GM18861 (cell line): ENCODE results near the gene ALDH3A2.

ENCODE experiments used
- ATAC-seq: cut with Tn5 transposase; IDR thresholded peaks from one replicate; pipeline ENCODE4 v1.9.1; 2021; ENCODE audit not compliant: unreplicated experiment

ALDH3A2 gene

DNA sequence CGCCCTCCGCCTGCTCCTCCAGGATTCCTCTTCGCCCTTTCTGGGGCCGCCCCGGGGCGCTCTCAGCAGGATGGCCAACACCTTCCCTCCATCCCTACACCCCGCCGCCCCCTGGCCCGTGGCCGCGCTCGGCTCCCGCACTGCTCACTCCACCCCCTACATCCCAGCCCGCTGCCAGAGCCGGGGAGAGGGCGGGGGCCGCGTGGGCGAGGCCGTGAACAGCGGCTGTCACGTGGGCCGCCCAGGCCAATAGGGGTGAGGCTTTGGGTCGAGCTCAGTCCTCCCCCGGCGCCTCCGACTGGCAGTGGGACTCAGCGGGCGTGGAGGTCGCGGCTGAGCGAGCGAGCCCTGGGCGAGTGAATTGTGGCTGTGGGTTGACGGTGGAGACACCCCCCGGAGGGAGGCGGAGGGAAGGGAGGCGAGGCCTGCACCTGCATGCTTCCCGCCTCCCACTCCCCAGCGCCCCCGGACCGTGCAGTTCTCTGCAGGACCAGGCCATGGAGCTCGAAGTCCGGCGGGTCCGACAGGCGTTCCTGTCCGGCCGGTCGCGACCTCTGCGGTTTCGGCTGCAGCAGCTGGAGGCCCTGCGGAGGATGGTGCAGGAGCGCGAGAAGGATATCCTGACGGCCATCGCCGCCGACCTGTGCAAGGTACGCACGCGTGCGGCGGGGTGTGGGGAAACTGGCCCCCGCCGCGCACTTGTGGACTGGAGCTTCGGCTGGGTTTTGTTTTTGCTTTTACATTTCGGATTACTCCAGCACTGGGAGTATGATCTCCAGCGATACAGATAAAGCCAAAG is at the start of gene ALDH3A2:
Gene ALDH3A2 (plus strand): TSS at position 277 of the 799 bp plus-strand sequence. CDS start 221 bp downstream, at position 498.
- ATAC-seq: peak; percentile 82

GRCh38 chr17:19610311-19610710 is 38.2 kb upstream of the ALDH3A2 start:
- ATAC-seq: no peak

DNA sequence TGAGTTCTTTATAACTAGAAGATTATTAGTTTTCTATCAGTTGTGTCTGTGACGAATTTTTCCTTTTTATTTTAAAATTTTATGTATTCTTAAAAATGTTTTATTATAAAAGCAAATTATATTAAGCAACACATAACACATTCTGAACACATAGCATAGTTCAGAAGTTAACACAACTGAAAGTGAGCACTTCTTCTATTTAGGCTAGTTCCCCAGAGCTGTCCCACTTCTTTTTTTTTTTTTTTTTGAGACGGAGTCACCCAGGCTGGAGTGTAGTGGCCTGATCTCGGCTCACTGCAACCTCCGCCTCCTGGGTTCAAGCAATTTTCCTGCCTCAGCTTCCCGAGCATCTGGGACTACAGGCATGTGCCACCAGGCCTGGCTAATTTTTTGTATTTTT is 37.7 kb upstream of the ALDH3A2 start:
- ATAC-seq: no peak

- ATAC-seq: no peak
Measured at GRCh38 chr17:19613979-19614378, 34.6 kb upstream of the ALDH3A2 start.

GRCh38 chr17:19614900-19615299 is 33.7 kb upstream of the ALDH3A2 start:
- no peak for ATAC-seq

- no peak for ATAC-seq
Measured at GRCh38 chr17:19618015-19618414, 30.5 kb upstream of the ALDH3A2 start.

- no peak for ATAC-seq
Measured at GRCh38 chr17:19619705-19620325, 28.7 kb upstream of the ALDH3A2 start.

GRCh38 chr17:19621697-19622096 is 26.9 kb upstream of the ALDH3A2 start:
- no peak for ATAC-seq

GRCh38 chr17:19626079-19626478 is 22.5 kb upstream of the ALDH3A2 start:
- no peak for ATAC-seq

DNA sequence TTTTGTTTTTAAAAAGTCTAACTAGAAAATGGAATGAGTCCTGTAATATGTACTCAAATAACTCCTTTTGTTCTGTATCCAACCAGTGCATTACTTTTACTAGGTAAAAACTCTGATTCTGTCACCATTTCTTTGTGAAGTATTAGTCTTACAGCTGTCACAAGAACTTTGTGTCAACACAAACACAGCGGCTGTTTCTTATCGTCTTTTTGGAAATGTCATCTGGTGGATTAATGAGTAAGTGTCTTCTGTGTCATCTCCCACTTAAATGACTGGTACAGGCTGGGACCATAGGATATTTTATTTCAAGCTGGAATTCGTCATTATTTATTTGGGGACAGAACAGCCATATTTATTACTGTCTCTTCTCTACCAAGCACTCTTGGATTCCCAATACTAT is 19.1 kb upstream of the ALDH3A2 start:
- no peak for ATAC-seq

DNA sequence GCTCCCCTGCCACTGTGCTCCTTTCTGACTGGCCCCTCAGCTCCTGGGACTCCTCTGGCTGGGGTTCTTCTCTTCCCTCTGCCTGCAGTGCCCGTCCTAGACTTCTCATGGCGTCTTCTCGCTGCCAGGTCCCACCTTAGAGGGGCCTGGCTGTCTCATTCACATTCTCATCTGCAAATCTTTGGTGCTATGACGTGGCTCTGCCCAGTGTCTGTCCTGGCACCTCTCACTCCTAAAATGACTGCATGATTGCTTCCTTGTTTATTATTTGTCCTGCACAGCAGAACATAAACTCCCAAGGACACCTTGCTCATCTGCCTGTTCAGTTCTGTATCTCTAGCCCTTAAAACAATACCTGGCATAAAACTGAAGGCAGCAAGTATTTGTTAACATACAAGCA is 18.5 kb upstream of the ALDH3A2 start:
- ATAC-seq: no peak

GRCh38 chr17:19630661-19631060 is 17.9 kb upstream of the ALDH3A2 start:
- no peak for ATAC-seq

GRCh38 chr17:19631905-19632304 is 16.6 kb upstream of the ALDH3A2 start:
- no peak for ATAC-seq

DNA sequence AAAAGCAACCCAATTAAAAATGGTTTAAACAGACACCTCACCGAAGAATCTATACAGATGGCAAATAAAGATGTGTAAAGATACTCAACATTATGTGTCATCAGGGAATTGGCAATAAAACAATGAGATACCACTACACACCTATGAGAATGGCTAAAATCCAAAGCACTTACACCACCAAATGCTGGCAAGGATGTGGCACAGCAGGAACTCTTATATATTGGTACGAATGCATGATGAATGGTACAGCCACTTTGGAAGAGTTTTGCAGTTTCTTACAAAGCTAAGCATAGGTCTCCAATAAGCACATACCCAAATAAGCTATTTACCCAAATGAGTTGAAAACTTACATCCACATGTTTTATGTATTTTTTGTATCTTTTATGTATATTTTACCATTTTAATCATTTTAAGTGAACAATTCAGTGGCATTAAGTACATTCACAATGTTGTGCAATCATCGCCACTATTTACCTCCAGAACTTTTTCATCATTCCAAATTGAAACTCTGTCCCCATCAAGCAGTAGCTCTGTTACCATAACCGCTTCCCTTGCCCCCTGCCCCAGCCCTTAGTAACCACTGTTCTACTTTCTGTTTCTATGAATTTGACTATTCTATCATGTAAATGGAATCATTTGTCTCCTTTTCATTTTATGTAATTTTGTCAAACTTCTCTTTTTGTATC is 6.7 kb upstream of the ALDH3A2 start:
- ATAC-seq: no peak

- no peak for ATAC-seq
Measured at GRCh38 chr17:19642373-19642893, 6.1 kb upstream of the ALDH3A2 start.

DNA sequence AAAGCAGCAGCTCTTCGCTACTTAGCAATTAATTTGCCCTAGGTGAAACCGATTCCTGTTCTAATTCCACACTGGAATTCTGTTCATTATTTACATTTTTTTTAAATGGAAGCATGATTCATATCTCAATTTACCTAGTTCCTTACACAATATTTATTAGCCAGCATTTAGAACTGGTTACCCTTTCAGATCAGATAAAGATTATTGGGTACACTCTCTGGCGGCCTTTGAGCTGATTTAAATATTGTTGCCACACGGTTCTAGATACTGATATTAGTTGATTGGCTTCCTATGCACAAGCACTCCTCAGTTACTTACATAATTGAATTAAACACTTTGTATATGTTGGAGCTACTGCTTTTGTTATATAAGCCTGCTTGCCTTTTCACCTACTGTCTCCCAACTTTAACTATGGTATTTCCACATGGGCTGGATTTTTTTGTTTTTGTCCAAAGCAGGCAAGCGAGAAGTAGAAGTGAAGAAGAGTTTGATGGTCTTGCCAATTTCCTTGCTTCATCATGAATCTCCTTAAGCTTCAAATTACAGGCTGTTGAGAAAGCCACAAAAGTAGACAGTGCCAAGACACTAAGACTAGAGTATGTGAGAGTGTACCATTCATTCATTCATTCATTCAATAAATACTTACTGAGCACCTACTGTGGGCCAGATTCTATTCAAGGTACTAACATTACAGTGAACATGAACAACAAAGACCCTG is 3.9 kb upstream of the ALDH3A2 start:
- ATAC-seq: no peak

DNA sequence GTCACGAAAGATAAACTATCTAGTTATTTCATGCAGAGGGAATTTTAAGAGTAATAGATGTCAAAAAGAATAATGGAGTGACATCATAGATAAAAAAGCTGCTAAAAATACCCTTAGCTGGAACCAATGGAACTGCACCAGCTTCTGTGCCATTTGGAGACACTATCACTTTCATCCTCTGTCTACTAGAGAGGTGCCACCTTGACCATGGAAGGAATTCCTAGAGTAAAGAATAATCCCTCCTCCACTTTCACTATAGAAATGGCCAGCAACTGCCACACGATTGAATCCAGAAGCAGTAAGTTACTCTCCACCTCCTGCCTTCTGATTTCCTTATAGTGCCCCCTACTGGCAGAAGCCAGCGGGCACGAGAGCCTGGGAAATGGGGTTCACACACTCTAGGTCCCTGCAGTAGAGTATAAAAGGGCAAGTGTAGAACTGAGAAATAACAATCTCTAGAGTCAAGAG is 2.8 kb upstream of the ALDH3A2 start:
- ATAC-seq: no peak

DNA sequence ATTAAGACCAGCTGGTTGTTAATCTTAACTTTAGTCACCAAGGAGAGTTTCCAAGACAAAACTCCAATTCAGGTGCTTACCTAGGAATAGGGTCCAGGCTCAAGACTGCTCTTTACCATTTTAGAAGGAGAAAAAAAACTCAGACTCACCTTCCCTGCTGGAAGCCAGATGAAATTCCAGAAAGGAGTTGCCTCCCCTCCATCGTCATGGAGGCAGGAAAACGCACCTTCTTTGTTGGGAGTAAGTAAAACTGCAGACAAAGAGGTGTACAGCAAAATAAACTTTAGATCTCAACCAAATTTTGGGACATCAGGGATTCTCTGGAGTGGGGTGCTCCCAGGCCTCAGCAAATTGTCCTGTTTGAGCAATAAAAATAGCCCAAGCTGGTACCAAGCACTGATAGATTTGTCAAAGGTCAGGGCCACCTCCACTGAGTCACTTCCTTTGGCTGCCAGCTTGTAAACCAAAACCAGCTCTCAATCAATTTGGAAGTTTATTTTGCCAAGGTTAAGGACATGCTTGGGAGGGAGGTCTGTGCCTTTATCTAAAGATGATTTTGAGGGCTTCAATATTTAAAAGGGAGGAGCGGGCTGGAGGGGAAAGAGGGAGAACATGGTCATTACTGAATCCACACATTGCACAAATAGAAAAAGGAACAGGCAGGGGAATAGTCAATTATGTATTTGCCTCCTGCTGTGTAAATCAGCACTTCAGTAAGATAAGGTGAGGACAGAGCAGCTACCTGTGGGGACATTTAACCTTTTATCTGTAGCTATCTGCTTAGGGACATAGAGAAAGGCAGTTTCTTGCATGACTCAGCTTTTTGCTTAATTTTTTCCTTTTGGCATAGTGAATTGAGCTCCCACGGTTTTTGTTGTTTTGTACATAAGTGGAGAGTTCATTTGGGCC is 1.5 kb upstream of the ALDH3A2 start:
- ATAC-seq: no peak

DNA sequence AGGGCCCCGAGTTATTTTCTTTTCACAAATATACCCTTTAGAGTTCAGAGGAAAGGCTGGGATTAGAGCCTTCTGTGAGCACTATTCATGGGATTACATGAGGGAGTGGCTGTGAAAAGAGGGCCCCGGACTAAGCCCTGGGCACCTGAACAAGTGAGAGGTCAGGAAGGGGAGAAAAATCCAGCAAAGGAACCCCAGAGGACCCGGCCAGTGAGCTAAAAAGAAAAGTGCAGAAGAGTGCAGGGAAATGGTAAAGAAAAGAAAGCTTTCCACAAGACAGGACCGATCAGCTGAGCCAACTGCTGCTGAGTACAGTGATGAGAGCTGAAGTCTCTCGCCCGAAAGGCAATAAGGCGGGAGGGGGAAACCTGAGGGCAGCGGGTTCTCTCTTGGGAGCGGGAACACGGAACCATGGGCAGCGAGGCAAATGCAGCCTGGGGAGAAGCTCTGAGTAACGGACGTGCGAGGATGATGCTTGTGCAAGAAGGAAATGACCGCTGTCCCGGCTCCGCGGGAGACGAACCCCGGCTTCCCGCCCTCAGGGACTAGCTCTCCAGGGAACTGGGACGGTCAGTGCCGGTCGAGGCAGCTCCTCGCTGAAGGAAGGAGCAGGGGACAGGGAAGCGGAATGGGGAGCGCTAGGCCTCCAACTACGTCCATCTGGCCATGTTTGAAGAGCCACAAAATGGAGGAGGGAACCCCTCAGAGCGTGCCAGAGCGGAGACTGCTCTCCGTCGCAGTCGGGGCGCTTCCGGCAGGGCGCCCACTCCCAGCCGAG is 665 bp upstream of the ALDH3A2 start:
- peak; percentile 16 for ATAC-seq
